GM18868 (cell line): ENCODE data around the gene OR6B1.
"Not testable (repeated sequence)": the region's sequence is repeated elsewhere in the genome, so short reads cannot be mapped to it uniquely, and the experiment has no call there.

Experiments used
- ATAC-seq: cut with Tn5 transposase; IDR thresholded peaks from one replicate; pipeline ENCODE4 v1.9.1; 2021; ENCODE audit warnings: mild to moderate bottlenecking, moderate library complexity; ENCODE audit not compliant: unreplicated experiment

Gene OR6B1

DNA sequence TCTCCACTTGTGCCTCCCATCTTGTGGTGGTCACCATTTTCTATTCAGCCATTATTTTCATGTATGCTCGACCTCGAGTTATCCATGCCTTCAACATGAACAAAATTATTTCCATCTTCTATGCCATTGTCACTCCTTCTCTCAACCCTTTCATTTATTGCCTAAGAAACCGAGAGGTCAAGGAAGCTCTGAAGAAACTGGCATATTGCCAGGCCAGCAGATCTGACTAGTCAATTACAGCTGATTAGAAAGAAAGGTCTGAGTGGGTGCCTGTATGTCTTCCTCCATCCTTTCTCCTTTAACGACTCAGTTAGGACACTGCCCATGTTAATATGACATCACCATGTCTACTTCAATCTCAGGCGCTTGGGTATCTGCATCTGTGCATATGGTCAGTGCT lies 4.6 kb downstream of the OR6B1 start:
- no peak for ATAC-seq

DNA sequence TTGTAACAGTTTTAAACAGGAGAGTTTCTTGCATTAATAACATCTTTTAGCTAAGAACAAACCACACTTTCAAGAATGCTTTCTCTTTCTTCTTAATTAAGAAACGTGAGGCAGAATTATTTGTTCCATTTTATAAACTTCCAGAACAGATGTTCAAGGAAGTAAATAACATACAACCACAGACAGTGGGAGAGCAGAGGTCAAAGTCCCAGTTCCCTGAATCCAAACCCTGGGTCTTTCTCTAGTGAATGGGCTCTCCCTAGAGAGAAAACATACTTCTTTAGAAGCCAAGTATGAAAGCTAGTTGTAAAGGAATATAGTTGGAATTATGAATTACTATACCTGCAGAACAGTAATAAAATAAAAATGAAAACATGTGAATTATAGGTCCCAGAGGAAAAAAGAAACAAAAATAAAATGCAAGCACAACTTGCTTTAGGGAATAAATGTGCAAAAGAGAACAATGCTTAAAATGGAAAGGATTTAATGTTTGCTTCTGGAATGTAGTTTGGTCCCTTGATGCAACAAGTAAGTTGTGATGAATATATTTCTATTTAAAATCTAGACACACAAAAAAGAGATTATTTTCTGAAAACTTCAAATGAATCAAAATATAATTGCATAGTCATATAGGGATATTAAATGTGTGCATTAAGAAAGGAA lies 6.0 kb downstream of the OR6B1 start:
- ATAC-seq = no peak

DNA sequence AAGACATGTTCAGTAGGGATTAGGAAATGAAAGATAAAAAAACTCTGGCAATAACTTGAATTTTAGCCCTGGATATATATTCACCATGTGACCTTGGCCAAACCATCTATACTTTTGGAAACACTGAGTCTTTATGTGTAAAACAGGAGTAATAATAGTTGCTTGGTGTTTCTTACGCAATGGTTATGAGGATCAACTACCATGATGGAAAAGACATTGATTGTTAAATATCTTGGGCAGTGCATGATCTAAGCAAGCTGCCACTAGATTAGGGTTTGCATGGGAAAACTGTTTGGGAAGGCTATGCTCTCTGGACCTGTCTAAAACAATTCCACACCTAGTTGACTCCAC lies 6.5 kb downstream of the OR6B1 start:
- no peak for ATAC-seq

DNA sequence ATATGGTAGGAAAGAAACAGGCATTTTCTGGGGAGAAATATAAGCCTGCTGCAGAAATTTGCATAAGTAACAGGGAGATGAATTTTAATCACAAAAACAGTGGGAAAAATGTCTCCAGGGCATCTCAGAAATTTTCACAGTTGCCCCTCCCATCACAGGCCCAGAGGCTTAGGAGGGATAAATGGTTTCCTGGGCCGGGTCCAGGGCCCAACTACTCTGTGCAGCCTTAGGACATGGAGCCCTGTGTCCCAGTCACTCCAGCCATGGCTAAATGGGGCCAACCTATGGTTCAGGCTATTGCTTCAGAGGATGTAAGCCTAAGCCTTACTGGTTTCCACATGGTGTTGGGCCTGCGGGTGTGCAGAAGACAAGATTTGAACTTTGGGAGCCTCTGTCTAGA lies 9.2 kb downstream of the OR6B1 start:
- ATAC-seq = no peak

DNA sequence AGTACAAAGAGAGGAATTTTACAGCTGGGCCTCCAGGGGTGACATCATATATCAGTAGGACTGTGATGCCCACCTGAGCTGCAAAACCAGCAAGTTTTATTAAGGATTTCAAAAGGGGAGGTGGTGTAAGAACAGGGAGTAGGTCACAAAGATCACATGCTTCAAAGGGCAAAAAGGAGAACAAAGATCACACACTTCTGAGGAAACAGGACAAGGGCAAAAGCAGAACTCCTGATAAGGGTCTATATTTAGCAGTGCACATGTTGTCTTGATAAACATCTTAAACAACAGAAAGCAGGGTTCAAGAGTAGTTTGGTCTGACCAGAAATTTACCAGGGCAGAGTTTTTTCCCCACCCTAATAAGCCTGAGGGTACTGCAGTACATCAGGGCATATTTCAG lies 9.9 kb downstream of the OR6B1 start:
- not testable (repeated sequence) for ATAC-seq

DNA sequence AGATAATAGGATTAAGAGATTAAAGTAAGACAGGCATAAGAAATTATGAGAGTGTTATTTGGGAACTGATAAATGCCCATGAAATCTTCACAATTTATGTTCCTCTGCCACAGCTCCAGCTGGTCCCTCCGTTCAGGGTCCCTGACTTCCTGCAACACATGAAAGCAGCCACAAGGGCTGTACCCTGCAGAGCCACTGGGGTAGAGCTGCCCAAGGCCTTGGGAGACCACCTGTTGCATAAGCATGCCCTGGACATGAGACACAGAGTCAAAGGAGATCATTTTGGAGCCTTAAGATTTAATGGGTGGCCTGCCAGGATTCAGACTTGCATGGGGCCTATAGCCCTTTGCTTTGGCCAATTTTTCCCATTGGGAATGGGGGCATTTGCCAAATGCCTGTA lies 10.7 kb downstream of the OR6B1 start:
- ATAC-seq = not testable (repeated sequence)

DNA sequence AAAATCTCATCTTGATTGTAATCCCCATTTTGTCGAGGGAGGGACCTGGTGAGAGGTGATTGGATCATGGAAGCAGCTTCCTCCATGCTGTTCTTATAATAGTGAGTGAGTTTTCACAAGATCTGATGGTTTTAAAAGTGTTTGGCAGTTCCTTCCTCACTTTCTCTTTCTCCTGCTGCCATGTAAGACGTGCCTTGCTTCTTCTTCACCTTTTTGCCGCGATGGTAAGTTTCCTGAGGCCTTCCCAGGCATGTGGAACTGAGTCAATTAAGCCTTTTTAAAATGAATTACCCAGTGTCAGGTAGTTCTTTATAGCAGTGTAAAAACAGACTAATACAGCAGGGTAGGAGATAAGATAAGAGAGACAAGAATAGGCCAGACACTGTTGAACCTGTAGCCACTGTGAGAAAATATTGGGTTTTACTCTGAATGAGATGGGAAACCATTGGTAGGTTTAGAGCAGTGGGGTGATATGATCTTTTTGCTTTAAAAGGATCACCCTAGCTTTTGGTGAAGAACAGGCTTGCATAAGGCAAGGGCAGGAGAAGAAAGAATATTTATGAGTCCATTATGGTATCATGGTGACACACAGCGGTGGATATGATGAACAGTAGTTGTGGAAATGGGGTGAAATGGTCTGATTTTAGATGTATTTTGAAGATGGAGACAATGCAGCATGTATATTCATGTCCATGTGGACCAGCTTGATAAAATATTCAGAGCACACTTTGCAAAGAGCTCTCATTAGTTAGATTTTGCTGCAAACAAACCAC lies 11.5 kb downstream of the OR6B1 start:
- no peak for ATAC-seq

DNA sequence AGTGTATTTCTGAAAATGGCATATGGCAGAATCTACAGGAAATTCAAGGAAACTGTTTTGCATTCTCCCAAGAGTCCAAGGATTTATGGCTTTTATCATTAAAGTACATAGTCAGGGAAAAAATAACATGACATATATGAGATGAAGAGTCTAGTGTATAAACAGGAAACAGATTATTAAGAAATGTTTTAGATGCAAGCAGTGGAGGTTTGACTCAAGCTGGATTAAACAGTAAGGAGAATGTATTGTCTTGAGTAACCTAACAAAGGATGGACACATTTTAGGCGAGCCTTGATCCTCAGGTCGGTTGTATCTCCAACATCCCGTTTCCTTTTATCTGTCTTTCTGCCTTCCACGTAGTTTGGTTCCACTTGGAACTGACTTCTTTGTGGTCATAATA lies 17.9 kb downstream of the OR6B1 start:
- ATAC-seq = no peak

DNA sequence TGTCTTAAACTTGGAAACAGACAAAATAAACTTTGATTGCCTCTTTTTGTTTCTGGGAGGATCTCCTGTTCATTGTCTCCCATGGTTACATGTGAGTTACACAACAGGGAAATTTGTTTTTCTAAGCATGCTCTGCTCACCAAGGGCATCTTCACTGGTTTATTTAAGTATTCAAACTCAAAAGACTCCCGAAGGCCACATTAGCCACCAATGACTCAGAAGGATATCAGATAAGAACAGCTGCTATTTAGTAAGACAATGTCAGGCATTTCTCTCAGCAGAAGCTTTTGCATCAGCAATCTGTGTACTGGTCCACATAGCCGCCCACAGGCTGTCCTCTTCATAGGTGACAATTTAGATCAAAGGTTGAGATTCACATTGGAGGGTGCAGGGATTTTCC lies 19.3 kb downstream of the OR6B1 start:
- peak; percentile 57 for ATAC-seq

DNA sequence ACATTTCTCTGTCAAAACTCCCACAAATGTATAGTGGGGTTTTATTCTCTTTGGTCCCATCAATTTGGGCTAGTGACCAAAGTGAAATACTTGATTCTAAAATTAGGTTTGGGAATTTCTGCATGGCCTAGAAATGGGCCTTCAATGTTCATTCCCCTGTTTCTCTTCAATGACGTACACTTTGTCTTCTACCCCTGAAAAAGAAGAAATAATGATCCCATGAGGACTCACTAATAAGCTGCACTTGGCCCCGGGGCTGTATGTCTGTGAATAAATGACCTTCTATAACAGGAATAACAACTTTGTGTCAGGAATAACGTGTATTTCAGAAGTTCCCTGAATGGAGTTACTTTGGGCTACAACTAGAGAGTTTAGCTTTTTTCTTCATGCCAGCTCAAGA lies 20.2 kb downstream of the OR6B1 start:
- ATAC-seq = no peak

DNA sequence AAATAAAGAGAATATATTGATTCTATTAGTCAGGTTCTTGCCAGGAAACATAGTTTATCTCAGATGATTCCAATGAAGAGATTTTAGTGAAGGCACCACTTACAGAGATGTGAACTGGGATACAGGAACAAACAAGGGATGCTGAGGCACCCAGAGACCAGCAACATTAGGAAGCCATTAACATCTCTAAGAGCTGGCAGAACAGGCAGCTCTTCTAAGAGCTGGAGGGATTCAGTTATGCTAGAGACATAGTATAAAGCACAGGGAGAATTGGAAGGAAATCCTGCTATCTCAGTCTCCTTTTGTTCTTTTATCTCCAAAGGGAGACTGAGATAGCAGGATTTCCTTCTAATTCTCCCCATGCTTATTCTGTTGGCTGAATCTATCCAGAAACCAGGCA lies 22.0 kb downstream of the OR6B1 start:
- no peak for ATAC-seq

DNA sequence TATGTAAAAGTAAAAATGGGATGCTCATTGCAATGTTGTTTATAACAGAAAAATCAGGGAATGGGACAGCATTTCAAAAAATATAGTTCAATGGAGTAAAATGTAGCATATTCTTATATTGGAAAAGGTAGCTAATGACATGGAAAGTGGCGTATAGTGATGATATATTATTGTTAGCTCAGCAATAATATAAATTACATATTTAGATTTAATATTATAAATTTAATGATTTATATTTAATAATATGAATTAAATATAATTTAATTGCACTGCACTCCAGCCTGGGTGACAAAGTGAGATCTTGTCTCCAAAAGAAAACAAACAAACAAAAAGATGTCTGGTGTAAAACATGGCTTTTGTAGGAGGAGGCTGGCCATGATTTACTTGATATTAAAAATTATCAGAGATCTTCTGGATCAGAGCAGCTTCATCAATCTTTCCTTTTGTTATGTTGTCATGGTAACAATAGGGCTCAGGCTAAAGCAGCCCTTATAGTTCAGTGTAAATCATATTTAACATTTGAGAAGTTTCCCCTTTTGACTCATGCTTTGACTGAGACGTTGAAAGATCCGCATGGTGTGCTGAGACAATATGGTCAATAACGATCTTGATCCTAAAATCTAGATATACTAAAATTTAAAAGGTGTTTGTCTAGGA lies 23.2 kb downstream of the OR6B1 start:
- no peak for ATAC-seq

DNA sequence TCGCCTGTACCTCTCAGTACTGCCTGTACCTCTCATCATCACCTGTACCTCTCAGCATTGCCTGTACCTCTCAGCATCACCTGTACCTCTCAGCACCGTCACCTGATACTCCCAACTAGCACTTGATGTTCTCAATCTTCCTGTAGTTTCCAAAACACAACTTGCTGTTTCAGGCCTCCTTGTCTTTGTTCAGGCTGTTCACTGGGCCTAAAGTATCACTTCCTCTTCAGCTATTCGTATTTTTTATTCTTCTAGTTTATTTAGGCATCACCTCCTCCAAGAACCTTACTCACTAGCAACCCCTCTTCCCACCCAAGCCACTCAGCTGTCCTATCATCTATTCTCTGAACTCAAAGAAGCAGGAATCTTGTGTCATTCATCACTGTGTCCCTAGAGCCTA lies 24.1 kb downstream of the OR6B1 start:
- peak; percentile 37 for ATAC-seq

DNA sequence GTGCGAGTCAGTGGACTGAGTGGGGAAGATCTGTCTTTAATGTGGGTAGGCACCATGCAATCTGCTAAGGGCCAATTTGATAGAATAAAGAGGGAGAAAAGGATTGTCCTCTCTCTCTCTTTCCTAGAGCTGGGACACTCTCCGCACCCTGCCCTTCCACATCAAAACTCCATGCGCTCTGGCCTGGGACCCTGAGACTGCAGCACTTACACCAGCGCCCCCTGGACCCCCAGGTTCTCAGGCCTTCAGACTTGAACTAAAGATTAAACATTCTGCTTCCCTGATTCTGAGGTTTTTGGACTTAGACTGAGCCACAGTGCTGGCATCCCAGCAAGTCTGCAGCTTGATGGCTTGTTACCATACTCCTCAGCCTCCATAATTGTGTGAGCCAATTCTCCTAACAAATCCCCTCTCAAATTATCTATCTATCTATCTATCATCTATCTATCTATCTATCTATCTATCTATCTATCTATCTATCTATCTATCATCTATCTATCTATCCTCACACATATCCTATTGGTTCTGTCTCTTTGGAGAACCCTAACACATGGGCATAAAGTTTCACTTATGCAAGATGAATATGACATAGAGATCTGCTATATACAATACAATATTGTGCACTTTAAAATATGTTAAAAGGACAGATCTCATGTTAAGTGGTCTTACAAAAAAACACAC lies 26.2 kb downstream of the OR6B1 start:
- no peak for ATAC-seq

DNA sequence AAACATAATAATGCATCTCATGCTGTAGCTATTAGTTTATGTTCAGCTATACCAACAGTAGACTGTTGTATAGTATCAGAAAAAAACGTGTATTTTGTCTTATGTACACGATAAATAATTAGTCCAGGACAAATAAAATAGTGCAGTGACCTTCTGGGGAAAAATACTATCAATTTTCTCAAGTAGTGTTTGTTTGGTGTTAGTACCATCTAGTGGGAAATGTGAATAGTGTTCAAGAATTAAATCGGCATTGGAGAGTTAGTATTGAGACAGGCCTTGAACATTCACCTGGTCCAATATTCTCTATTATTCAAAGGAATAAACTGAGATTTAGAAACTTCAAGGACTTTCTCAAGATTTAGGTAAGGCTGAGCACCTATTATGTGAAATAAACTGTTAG lies 26.9 kb downstream of the OR6B1 start:
- ATAC-seq = no peak

DNA sequence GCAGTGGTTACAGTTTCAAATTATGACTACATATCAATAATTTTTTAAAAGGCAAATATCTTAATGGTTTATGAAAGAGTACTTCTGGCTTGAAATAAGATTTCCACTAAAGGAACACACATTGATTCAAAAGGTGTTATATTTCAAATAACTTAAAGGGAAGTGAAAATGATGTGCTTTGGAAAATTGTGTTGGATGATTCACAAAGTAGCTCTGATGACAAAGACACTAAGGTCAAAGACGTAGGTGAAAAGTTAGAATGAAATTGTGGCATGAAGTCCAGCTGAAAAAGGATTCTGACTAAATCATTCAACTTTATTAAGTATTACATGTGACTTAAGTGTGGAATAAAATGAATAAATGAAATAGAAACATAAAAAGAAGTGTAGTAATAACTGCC lies 27.9 kb downstream of the OR6B1 start:
- peak; percentile 56 for ATAC-seq

DNA sequence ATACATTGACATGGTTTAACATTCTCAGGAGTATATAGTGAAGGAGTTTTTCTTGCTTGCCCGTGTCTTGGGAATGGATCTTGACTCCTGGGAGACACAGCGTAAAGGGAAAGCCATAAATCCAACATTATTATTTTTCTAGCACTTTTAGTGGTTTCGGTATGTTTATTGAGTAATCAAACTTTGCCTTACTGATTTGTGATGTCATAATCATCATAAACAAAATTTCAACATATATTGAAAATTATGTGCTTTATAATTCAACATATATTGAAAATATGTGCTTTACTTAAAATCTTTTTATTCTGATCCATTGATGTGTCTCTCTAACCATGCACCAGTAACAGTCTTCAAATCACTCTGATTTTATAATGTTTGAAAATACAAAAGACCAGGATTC lies 28.4 kb downstream of the OR6B1 start:
- no peak for ATAC-seq

DNA sequence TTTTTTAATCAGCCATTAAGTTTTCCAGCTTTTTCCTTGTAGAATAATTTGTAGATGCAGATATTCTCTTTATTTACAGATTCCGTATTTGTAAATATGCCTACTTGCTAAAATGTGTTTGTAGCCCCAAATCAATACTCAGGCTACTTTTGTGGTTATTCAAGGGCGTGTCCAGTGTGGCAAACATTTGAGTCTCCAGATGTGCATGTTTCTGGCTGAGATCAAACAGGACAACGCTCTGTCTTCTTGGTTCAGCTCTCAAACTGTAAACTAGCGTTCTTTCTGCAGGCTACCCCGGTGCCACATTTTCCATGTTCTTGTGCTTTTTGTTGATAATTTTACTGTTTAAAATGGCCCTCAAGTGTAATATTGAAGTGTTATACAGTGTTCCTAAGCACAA lies 32.4 kb downstream of the OR6B1 start:
- no peak for ATAC-seq

DNA sequence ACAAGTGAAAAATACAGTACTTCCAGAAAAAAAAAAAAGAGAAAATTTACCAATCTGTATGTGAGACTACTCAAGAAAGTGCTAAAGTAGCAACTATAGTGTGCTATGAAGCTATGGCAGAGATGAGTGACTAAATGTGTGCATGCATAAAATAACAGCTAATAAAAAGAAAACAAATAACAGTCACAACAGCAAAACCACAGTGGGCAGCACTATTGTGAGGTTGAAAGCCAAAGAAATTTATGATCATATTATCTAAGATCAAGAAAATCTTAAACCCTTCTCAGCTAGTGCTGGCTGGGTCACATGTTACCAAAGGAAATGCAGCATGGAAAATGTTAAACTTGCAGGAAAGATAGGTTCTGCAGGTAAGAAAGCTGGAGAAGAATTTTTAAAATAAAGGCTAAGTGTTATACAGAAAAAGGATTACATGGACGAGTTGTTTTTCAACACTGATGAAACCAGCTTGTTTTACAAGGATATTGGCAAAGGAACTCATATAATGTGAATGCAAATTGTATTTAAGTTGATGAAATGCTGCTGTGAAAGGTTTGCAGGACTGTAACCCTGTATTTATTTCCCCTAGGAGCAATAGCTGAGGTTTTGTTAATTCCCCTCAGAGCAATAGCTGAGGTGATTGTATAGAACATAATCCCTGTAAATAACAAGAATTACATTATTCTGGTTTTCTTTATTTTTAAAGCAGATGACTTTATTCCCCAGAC lies 33.0 kb downstream of the OR6B1 start:
- no peak for ATAC-seq

DNA sequence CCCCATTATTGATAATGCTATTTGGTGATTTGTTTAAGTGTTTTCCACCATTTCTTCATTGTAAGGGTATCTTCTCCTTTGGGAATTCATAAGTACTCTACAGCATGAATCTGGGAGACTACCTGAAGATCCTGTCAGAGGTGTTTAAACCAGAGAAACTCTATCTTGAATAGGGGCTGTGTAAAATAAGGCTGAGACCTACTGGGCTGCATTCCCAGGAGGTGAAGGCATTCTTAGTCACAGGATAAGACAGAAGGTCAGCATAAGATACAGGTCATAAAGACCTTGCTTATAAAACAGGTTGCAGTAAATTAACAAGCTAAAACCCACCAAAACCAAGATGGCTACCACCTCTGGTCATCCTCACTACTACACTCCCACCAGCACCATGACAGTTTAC lies 35.3 kb downstream of the OR6B1 start:
- ATAC-seq = no peak

DNA sequence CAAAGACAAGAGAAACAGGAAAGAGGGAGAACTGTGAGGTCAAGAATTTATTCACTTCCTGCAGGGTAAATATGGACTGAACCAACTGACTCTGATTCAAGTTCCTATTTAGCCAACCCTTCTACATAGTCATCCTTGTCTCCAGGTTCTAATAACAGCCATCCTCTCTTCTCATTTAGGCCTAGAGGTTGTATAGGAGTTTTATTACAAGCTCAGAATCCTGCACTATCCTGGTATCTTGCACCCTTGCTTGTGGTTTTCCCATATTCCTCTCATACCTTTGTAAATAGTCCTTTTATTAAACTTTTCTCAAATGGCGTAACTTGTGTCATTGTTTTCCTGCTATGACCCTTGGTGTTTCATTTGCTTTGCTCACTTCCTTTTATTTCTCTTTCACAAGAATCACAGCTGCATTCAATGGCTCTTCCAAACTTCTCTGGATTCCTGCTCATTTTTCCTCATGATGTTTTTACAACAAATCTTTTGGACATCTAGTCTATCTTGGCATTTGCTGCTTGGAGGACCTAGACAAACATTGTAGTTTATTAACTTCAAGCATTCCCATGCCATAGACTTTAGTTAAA lies 36.3 kb downstream of the OR6B1 start:
- no peak for ATAC-seq
